ENCODE results near the gene TCP11. TPM values are rescaled to one million over a fixed set of nuclear protein-coding genes. Genes with fewer than 3 reads are reported as not detected.

TCP11 gene
- polyA plus RNA-seq (ENCODE audit: insufficient read length in 4 of 4): 1 to 10 TPM; 1.8 to 2.9 (median 1.9) TPM

GRCh38 chr6:35141007-35141655 is at the start of gene TCP11:
Gene TCP11, minus strand, starts transcription at chr6:35141339. Its CDS starts 469 bp downstream, at chr6:35140870.
- DNase-seq (ENCODE audit: low read depth in 4 of 4, low spot score in 2 of 4): no peak

- no peak for DNase-seq (ENCODE audit: low read depth in 4 of 4, low spot score in 2 of 4)
Measured at GRCh38 chr6:35190306-35190705, 49.2 kb upstream of the TCP11 start.

GRCh38 chr6:35188886-35189285 is 47.7 kb upstream of the TCP11 start:
- DNase-seq (ENCODE audit: low read depth in 4 of 4, low spot score in 2 of 4): no peak

GRCh38 chr6:35186571-35186970 is 45.4 kb upstream of the TCP11 start:
- DNase-seq (ENCODE audit: low read depth in 4 of 4, low spot score in 2 of 4): no peak

GRCh38 chr6:35185971-35186370 is 44.8 kb upstream of the TCP11 start:
- no peak for DNase-seq (ENCODE audit: low read depth in 4 of 4, low spot score in 2 of 4)

- no peak for DNase-seq (ENCODE audit: low read depth in 4 of 4, low spot score in 2 of 4)
Measured at GRCh38 chr6:35185302-35185681, 44.2 kb upstream of the TCP11 start.

GRCh38 chr6:35184580-35185301 is 43.6 kb upstream of the TCP11 start:
- DNase-seq (ENCODE audit: low read depth in 4 of 4, low spot score in 2 of 4): no peak

GRCh38 chr6:35183935-35184334 is 42.8 kb upstream of the TCP11 start:
- no peak for DNase-seq (ENCODE audit: low read depth in 4 of 4, low spot score in 2 of 4)

- no peak for DNase-seq (ENCODE audit: low read depth in 4 of 4, low spot score in 2 of 4)
Measured at GRCh38 chr6:35183281-35183680, 42.1 kb upstream of the TCP11 start.

- DNase-seq (ENCODE audit: low read depth in 4 of 4, low spot score in 2 of 4): no peak
Measured at GRCh38 chr6:35181933-35182612, 40.9 kb upstream of the TCP11 start.

- DNase-seq (ENCODE audit: low read depth in 4 of 4, low spot score in 2 of 4): no peak
Measured at GRCh38 chr6:35181308-35181932, 40.3 kb upstream of the TCP11 start.

- DNase-seq (ENCODE audit: low read depth in 4 of 4, low spot score in 2 of 4): no peak
Measured at GRCh38 chr6:35179901-35180535, 38.9 kb upstream of the TCP11 start.

GRCh38 chr6:35178932-35179832 is 38.0 kb upstream of the TCP11 start:
- DNase-seq (ENCODE audit: low read depth in 4 of 4, low spot score in 2 of 4): no peak

GRCh38 chr6:35178012-35178411 is 36.9 kb upstream of the TCP11 start:
- DNase-seq (ENCODE audit: low read depth in 4 of 4, low spot score in 2 of 4): no peak

- DNase-seq (ENCODE audit: low read depth in 4 of 4, low spot score in 2 of 4): no peak
Measured at GRCh38 chr6:35177596-35177995, 36.5 kb upstream of the TCP11 start.

GRCh38 chr6:35177157-35177556 is 36.0 kb upstream of the TCP11 start:
- DNase-seq (ENCODE audit: low read depth in 4 of 4, low spot score in 2 of 4): no peak

GRCh38 chr6:35176301-35177024 is 35.3 kb upstream of the TCP11 start:
- DNase-seq (ENCODE audit: low read depth in 4 of 4, low spot score in 2 of 4): no peak

- no peak for DNase-seq (ENCODE audit: low read depth in 4 of 4, low spot score in 2 of 4)
Measured at GRCh38 chr6:35174501-35174900, 33.4 kb upstream of the TCP11 start.

GRCh38 chr6:35174088-35174434 is 32.9 kb upstream of the TCP11 start:
- no peak for DNase-seq (ENCODE audit: low read depth in 4 of 4, low spot score in 2 of 4)
